Activated CD8-positive, alpha-beta T cell treated with anti-CD3 and anti-CD28 coated beads for 36 hours (primary cell): ENCODE results near the gene THRB. TPM values are rescaled to one million over a fixed set of nuclear protein-coding genes. Genes with fewer than 3 reads are reported as not detected.

ENCODE experiments used
- ATAC-seq: fragments of 200-7000 bp; cut with Tn5 transposase; one replicate; pipeline ENCODE4 v1.10.0; 2021; ENCODE audit warnings: mild to moderate bottlenecking, moderate library complexity
- CTCF ChIA-PET: fragments of 350-600 bp; sonication (Branson Sonifier 250); formaldehyde crosslinking; loops from one replicate; lab custom pipeline; 2021; ENCODE audit warnings: antibody characterized with exemption; lab: Charles Lee
- POLR2A ChIA-PET: fragments of 350-600 bp; sonication (Branson Sonifier 250); formaldehyde crosslinking; loops from one replicate; lab custom pipeline; 2021; ENCODE audit warnings: antibody characterized with exemption; lab: Charles Lee
- DNase-seq: peaks from one replicate; pipeline ENCODE4 v3.0.0-alpha.2; 2020
- H3K27ac Mint-ChIP-seq: one replicate; pipeline ENCODE4 v1.8.0; 2021; ENCODE audit warnings: mild to moderate bottlenecking, mixed read lengths
- H3K27me3 Mint-ChIP-seq: one replicate; pipeline ENCODE4 v1.8.0; 2021; ENCODE audit warnings: mixed read lengths
- H3K36me3 Mint-ChIP-seq: one replicate; pipeline ENCODE4 v1.8.0; 2021; ENCODE audit warnings: low read depth, mixed read lengths
- H3K4me1 Mint-ChIP-seq: one replicate; pipeline ENCODE4 v1.8.0; 2021; ENCODE audit warnings: low read depth, mixed read lengths
- H3K4me3 Mint-ChIP-seq: one replicate; pipeline ENCODE4 v1.8.0; 2021; ENCODE audit warnings: mild to moderate bottlenecking, moderate library complexity, mixed read lengths
- H3K9me3 Mint-ChIP-seq: one replicate; pipeline ENCODE4 v1.8.0; 2021; ENCODE audit warnings: mixed read lengths
- intact Hi-C: fragments of 100-400 bp; cut with micrococcal nuclease; formaldehyde crosslinking; loops from one replicate; pipeline ENCODE4 v1.10.0; 2022
- total RNA-seq, 2 experiments: library from RNA; stranded (reverse); gene quantifications; one replicate each; pipeline ENCODE4 v1.2.3, GENCODE V29; 2021
- TF ChIP-seq, protein P1 (sequence below): fragments of 200-600 bp; IDR thresholded peaks from one replicate; pipeline ENCODE4 v1.8.0; 2022; ENCODE audit warnings: antibody characterized with exemption, mild to moderate bottlenecking

The THRB gene
- total RNA-seq, 2 experiments from 2014 or later = not detected

GRCh38 chr3:24497942-24498341, 3.3 kb upstream of the THRB start:
- no peaks in the 10 kb centered on the region for H3K4me1 Mint-ChIP-seq
- no peak for DNase-seq
- CTCF ChIA-PET = no interaction called here
- peaks cover 32% of the 10 kb centered on the region for H3K27me3 Mint-ChIP-seq
- POLR2A ChIA-PET = no interaction called here
- intact Hi-C loops = no loop called here
- ATAC-seq = no peak
- H3K4me3 Mint-ChIP-seq = no peak overlapping the region
- H3K27ac Mint-ChIP-seq = no peak overlapping the region
- no peaks in the 10 kb centered on the region for H3K9me3 Mint-ChIP-seq
- TF ChIP-seq, protein P1, sequence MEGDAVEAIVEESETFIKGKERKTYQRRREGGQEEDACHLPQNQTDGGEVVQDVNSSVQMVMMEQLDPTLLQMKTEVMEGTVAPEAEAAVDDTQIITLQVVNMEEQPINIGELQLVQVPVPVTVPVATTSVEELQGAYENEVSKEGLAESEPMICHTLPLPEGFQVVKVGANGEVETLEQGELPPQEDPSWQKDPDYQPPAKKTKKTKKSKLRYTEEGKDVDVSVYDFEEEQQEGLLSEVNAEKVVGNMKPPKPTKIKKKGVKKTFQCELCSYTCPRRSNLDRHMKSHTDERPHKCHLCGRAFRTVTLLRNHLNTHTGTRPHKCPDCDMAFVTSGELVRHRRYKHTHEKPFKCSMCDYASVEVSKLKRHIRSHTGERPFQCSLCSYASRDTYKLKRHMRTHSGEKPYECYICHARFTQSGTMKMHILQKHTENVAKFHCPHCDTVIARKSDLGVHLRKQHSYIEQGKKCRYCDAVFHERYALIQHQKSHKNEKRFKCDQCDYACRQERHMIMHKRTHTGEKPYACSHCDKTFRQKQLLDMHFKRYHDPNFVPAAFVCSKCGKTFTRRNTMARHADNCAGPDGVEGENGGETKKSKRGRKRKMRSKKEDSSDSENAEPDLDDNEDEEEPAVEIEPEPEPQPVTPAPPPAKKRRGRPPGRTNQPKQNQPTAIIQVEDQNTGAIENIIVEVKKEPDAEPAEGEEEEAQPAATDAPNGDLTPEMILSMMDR = no peak
- H3K36me3 Mint-ChIP-seq = no peaks in the 10 kb centered on the region

GRCh38 chr3:24496529-24497482, 2.2 kb upstream of the THRB start:
- peaks cover 39% of the 10 kb centered on the region for H3K27me3 Mint-ChIP-seq
- H3K9me3 Mint-ChIP-seq = no peaks in the 10 kb centered on the region
- ATAC-seq (no peak), DNase-seq (no peak)
- TF ChIP-seq, protein P1 = no peak
- H3K4me3 Mint-ChIP-seq = no peak overlapping the region
- H3K27ac Mint-ChIP-seq = no peak overlapping the region
- CTCF ChIA-PET = interaction anchor here (1.1 to 1.5 kb wide), 2 partner anchors 12 to 31 kb away, joined by 3 to 4 read pairs; no protein-coding TSS in a partner anchor
- no peaks in the 10 kb centered on the region for H3K4me1 Mint-ChIP-seq
- no peaks in the 10 kb centered on the region for H3K36me3 Mint-ChIP-seq
- POLR2A ChIA-PET = no interaction called here
- intact Hi-C loops = no loop called here

- no peaks in the 10 kb centered on the region for H3K4me1 Mint-ChIP-seq
- ATAC-seq = no peak
- ChIA-PET CTCF (interaction anchor here (1.5 kb wide), 1 partner anchor 32 kb away, joined by 4 read pairs; no protein-coding TSS in a partner anchor), POLR2A (no interaction called here)
- no peaks in the 10 kb centered on the region for H3K9me3 Mint-ChIP-seq
- H3K4me3 Mint-ChIP-seq = no peak overlapping the region
- H3K36me3 Mint-ChIP-seq = no peaks in the 10 kb centered on the region
- intact Hi-C loops = no loop called here
- no peak overlapping the region for H3K27ac Mint-ChIP-seq
- H3K27me3 Mint-ChIP-seq = peaks cover 43% of the 10 kb centered on the region
- no peak for DNase-seq
- TF ChIP-seq, protein P1 = no peak
Measured at GRCh38 chr3:24495326-24495994, 810 bp upstream of the THRB start.

- TF ChIP-seq, protein P1 = no peak
- no peak overlapping the region for H3K4me3 Mint-ChIP-seq
- ATAC-seq (no peak), DNase-seq (no peak)
- H3K27ac Mint-ChIP-seq = no peak overlapping the region
- H3K36me3 Mint-ChIP-seq = no peaks in the 10 kb centered on the region
- H3K9me3 Mint-ChIP-seq = no peaks in the 10 kb centered on the region
- intact Hi-C loops = no loop called here
- ChIA-PET POLR2A (no interaction called here), CTCF (no interaction called here)
- no peaks in the 10 kb centered on the region for H3K4me1 Mint-ChIP-seq
- peaks cover 46% of the 10 kb centered on the region for H3K27me3 Mint-ChIP-seq
Measured at GRCh38 chr3:24493746-24494617, 668 bp downstream of the THRB start.
